Spinal cord (tissue), 10 donors: Measurements from ENCODE around the gene DMD. TPM values are rescaled to one million over a fixed set of nuclear protein-coding genes. Genes with fewer than 3 reads are reported as not detected.

Experiments
- DNase-seq, 6 donors: peaks; one replicate each; pipeline versions ENCODE4 v3.0.0 to v3.0.0-alpha.2; 2013 to 2015; ENCODE audit warnings: low spot score in 6 of 6, low read depth in 4 of 6
- H3K27ac ChIP-seq: one replicate; pipeline ENCODE4 v1.5.1; 2013; ENCODE audit warnings: low read depth, low read length, control low read depth
- H3K27me3 ChIP-seq: one replicate; pipeline ENCODE4 v1.6.1; 2013; ENCODE audit warnings: low read length; ENCODE audit not compliant: control insufficient read depth, insufficient read depth
- H3K36me3 ChIP-seq: one replicate; pipeline ENCODE4 v1.6.1; 2013; ENCODE audit warnings: low read length; ENCODE audit not compliant: control insufficient read depth, insufficient read depth
- H3K4me1 ChIP-seq: one replicate; pipeline ENCODE4 v1.6.1; 2013; ENCODE audit warnings: low read length; ENCODE audit not compliant: control insufficient read depth, insufficient read depth
- H3K4me3 ChIP-seq: one replicate; pipeline ENCODE4 v1.5.1; 2013; ENCODE audit warnings: low read depth, low read length, control low read depth
- H3K9me3 ChIP-seq: one replicate; pipeline ENCODE4 v1.6.1; 2013; ENCODE audit warnings: low read length; ENCODE audit not compliant: control insufficient read depth, insufficient read depth
- WGBS: methylation state at CpG from one replicate; pipeline ENCODE4 v1.1.5; 2013; ENCODE audit warnings: missing lambda C conversion rate; ENCODE audit not compliant: insufficient coverage; 5-methylcytosine and 5-hydroxymethylcytosine counted together
- polyA plus RNA-seq, 2 donors: library from polyadenylated mRNA; unstranded; fragments of 120-200 nt; gene quantifications; one replicate each; pipeline ENCODE4 v1.2.1, GENCODE V29; 2013; ENCODE audit not compliant: insufficient read length in 2 of 2
- total RNA-seq, 2 donors: library from RNA; depleted of rRNA in 1 of 2; stranded (reverse); fragments of 120-200 nt in 1 of 2; fragments of >200 nt in 1 of 2; gene quantifications; one replicate each; pipeline versions ENCODE4 v1.2.3 to v1.2.4, GENCODE V29; 2013 to 2014
- donor health status: healthy.

DMD gene
- total and polyA plus RNA-seq, 4 donors, result 28.4 to 112 (median 41.9) TPM

DNA sequence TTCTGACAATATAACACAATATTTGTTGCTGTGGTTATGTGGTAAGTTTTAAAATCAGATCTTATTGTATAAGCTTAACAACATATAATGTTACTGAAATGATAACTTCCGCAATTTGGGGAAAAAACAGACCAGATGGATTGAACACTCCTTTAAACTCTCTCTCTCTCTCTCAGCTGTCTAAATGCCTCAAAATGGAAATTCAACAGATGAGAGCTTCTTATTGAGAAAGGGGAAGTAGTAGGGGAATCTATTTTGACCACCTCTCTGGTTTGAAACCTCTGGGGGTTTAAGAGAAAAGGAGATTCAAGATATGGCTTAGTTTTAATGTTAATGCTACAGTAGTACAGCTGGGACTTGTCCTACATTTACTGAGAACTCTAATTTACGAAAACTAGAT lies 40.3 kb downstream of the DMD start:
- no peaks in the 10 kb centered on the region for H3K27me3 ChIP-seq
- no peak overlapping the region for H3K4me3 ChIP-seq
- 43% methylated on average over 1 of the region's 2 CpGs for WGBS
- no peaks in the 10 kb centered on the region for H3K36me3 ChIP-seq
- no peak overlapping the region for H3K27ac ChIP-seq
- no peaks in the 10 kb centered on the region for H3K4me1 ChIP-seq
- H3K9me3 ChIP-seq, result no peaks in the 10 kb centered on the region
- peak in 1 of 6 donors; percentile 1 for DNase-seq

- Histone ChIP-seq H3K4me3 (no peak overlapping the region), H3K27me3 (no peaks in the 10 kb centered on the region), H3K4me1 (no peaks in the 10 kb centered on the region), H3K9me3 (no peaks in the 10 kb centered on the region), H3K36me3 (no peaks in the 10 kb centered on the region), H3K27ac (no peak overlapping the region)
- DNase-seq, result no peak
These were observed 49.5 kb downstream of the DMD start for GRCh38 chrX:33161829-33162228.

GRCh38 chrX:33160273-33160672 lies 51.1 kb downstream of the DMD start:
- H3K4me3 ChIP-seq, result no peak overlapping the region
- DNase-seq, result no peak
- H3K9me3 ChIP-seq, result no peaks in the 10 kb centered on the region
- WGBS, result no CpG with 5 or more reads among the region's 5 CpGs
- H3K27ac ChIP-seq, result no peak overlapping the region
- no peaks in the 10 kb centered on the region for H3K4me1 ChIP-seq
- H3K27me3 ChIP-seq, result no peaks in the 10 kb centered on the region
- no peaks in the 10 kb centered on the region for H3K36me3 ChIP-seq

GRCh38 chrX:33156152-33156726 lies 55.1 kb downstream of the DMD start:
- H3K27me3 ChIP-seq, result no peaks in the 10 kb centered on the region
- H3K4me1 ChIP-seq, result no peaks in the 10 kb centered on the region
- DNase-seq, result no peak
- no CpG with 5 or more reads among the region's 2 CpGs for WGBS
- H3K9me3 ChIP-seq, result no peaks in the 10 kb centered on the region
- H3K4me3 ChIP-seq, result no peak overlapping the region
- no peak overlapping the region for H3K27ac ChIP-seq
- H3K36me3 ChIP-seq, result no peaks in the 10 kb centered on the region

GRCh38 chrX:33149580-33149979 lies 61.8 kb downstream of the DMD start:
- no peaks in the 10 kb centered on the region for H3K4me1 ChIP-seq
- H3K4me3 ChIP-seq, result no peak overlapping the region
- no peaks in the 10 kb centered on the region for H3K27me3 ChIP-seq
- no peak for DNase-seq
- no peaks in the 10 kb centered on the region for H3K36me3 ChIP-seq
- H3K27ac ChIP-seq, result no peak overlapping the region
- H3K9me3 ChIP-seq, result no peaks in the 10 kb centered on the region
- WGBS, result no CpG with 5 or more reads among the region's 4 CpGs

- 87% methylated on average over 4 of the region's 5 CpGs for WGBS
- H3K27me3 ChIP-seq, result no peaks in the 10 kb centered on the region
These were observed 62.3 kb downstream of the DMD start for GRCh38 chrX:33149085-33149484.

DNA sequence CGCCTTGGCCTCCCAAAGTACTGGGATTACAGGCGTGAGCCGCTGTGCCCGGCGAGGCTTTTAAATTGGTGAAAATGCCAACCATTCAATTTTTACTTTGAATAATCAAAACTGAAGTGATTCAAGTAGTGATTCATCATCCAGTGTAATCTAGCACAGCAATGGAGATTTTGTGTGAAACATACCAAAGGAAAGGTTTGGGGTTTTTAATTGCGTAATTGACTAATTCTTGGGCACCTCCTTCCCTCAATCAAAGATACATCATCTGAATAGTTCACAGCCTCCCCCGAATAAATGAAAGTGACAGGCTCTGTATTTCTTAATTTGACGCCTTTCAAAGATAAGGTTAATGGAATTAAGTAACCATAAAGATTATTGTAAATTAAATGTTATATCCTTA lies 69.0 kb downstream of the DMD start:
- Histone ChIP-seq H3K27ac (no peak overlapping the region), H3K4me3 (no peak overlapping the region), H3K4me1 (no peaks in the 10 kb centered on the region), H3K36me3 (no peaks in the 10 kb centered on the region), H3K27me3 (no peaks in the 10 kb centered on the region), H3K9me3 (no peaks in the 10 kb centered on the region)
- no peak for DNase-seq
- whole genome bisulfite sequencing, result 100% methylated on average over 1 of the region's 8 CpGs

More at GRCh38 chrX:33149085-33149484, 62.3 kb downstream of the DMD start:
- DNase-seq, result no peak
- Histone ChIP-seq H3K36me3 (no peaks in the 10 kb centered on the region), H3K27ac (no peak overlapping the region), H3K4me3 (no peak overlapping the region), H3K9me3 (no peaks in the 10 kb centered on the region), H3K4me1 (no peaks in the 10 kb centered on the region)

DNA sequence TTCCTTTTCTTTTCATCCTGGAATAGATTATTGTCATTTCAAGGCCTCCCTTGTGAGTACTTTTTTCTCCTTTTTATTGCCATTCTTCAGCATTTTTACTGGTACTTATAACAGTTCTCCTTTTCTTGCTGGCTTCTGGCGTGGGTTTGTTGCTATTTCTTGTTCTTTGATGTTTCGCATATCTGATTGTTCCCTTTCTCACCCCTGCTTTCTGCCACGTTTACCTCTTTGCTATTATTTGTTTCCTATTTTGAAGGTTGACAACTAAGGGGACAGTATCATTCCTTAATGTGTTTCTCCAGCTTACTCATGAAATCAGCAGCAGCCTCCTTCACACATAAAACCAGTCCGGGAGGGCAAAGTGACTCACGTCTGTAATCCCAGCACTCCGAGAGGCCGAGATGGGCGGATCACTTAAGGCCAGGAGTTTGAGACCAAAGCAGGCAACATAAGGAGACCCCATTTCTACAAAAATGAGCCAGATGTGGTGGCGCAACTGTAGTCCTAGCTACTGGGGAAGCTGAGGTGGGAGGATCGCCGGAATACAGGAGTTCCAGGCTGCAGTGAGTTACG lies 72.6 kb downstream of the DMD start:
- H3K36me3 ChIP-seq, result no peaks in the 10 kb centered on the region
- no peak for DNase-seq
- H3K4me1 ChIP-seq, result no peaks in the 10 kb centered on the region
- no peak overlapping the region for H3K27ac ChIP-seq
- H3K4me3 ChIP-seq, result no peak overlapping the region
- H3K27me3 ChIP-seq, result no peaks in the 10 kb centered on the region
- 72% methylated on average over 7 of the region's 12 CpGs for WGBS
- H3K9me3 ChIP-seq, result no peaks in the 10 kb centered on the region

- no peaks in the 10 kb centered on the region for H3K36me3 ChIP-seq
- 54% methylated on average over 2 of the region's 4 CpGs for WGBS
- no peak overlapping the region for H3K27ac ChIP-seq
These were observed 77.2 kb downstream of the DMD start for GRCh38 chrX:33134164-33134563.

GRCh38 chrX:33133320-33133719 lies 78.0 kb downstream of the DMD start:
- no CpG with 5 or more reads among the region's 3 CpGs for WGBS
- Histone ChIP-seq H3K4me3 (no peak overlapping the region), H3K9me3 (no peaks in the 10 kb centered on the region), H3K27me3 (peaks cover 3% of the 10 kb centered on the region), H3K4me1 (no peaks in the 10 kb centered on the region), H3K27ac (no peak overlapping the region), H3K36me3 (no peaks in the 10 kb centered on the region)
- DNase-seq, result no peak

More at GRCh38 chrX:33134164-33134563, 77.2 kb downstream of the DMD start:
- H3K9me3 ChIP-seq, result no peaks in the 10 kb centered on the region
- DNase-seq, result no peak
- H3K4me3 ChIP-seq, result no peak overlapping the region
- H3K27me3 ChIP-seq, result peaks cover 3% of the 10 kb centered on the region
- no peaks in the 10 kb centered on the region for H3K4me1 ChIP-seq
